HG03045 (cell line): Measurements from ENCODE around the gene DCST2.
"Not testable (repeated sequence)": the region's sequence is repeated elsewhere in the genome, so short reads cannot be mapped to it uniquely, and the experiment has no call there.

Experiments used
- ATAC-seq: cut with Tn5 transposase; IDR thresholded peaks from one replicate; pipeline ENCODE4 v1.9.1; 2021; ENCODE audit warnings: mild to moderate bottlenecking, moderate library complexity; ENCODE audit not compliant: unreplicated experiment

DCST2 gene

GRCh38 chr1:154983776-154984466 lies 49.7 kb downstream of the DCST2 start:
- no peak for ATAC-seq

GRCh38 chr1:154982897-154983648 lies 50.5 kb downstream of the DCST2 start, which contains the start of gene FLAD1:
TSS of gene FLAD1 (plus strand) at chr1:154983344. CDS start at chr1:154983695, 351 bp downstream.
- peak; percentile 98 for ATAC-seq

- ATAC-seq: no peak
Measured at GRCh38 chr1:154982341-154982740, 51.2 kb downstream of the DCST2 start.

- ATAC-seq: no peak
Measured at GRCh38 chr1:154978360-154978759, 55.2 kb downstream of the DCST2 start.

GRCh38 chr1:154977762-154978161 lies 55.8 kb downstream of the DCST2 start:
- not testable (repeated sequence) for ATAC-seq

GRCh38 chr1:154975409-154976059 lies 58.0 kb downstream of the DCST2 start:
- ATAC-seq: no peak

- peak; percentile 52 for ATAC-seq
Measured at GRCh38 chr1:154974808-154975408, 58.7 kb downstream of the DCST2 start.

- peak; percentile 70 for ATAC-seq
Measured at GRCh38 chr1:154974102-154974807, 59.3 kb downstream of the DCST2 start, which contains the start of gene CKS1B. TSS of gene CKS1B (plus strand) at chr1:154974681. CDS start at chr1:154974746, 65 bp downstream.

- ATAC-seq: no peak
Measured at GRCh38 chr1:154973344-154974101, 60.1 kb downstream of the DCST2 start.

GRCh38 chr1:154972517-154973343 lies 60.9 kb downstream of the DCST2 start:
- ATAC-seq: no peak

- no peak for ATAC-seq
Measured at GRCh38 chr1:154972213-154972516, 61.4 kb downstream of the DCST2 start.

GRCh38 chr1:154971341-154971998 lies 62.1 kb downstream of the DCST2 start:
- ATAC-seq: no peak

GRCh38 chr1:154970631-154971340 lies 62.8 kb downstream of the DCST2 start, which contains the start of gene SHC1:
TSS of gene SHC1 (minus strand) at chr1:154970747. CDS start at chr1:154970526, 221 bp downstream.
- ATAC-seq: no peak

- ATAC-seq: no peak
Measured at GRCh38 chr1:154969860-154970452, 63.6 kb downstream of the DCST2 start.

- ATAC-seq: no peak
Measured at GRCh38 chr1:154969246-154969645, 64.3 kb downstream of the DCST2 start.

- ATAC-seq: no peak
Measured at GRCh38 chr1:154968731-154969130, 64.8 kb downstream of the DCST2 start.
